Left cardiac atrium (tissue), 4 donors: ENCODE results near the gene ULK4. TPM values are rescaled to one million over a fixed set of nuclear protein-coding genes. Genes with fewer than 3 reads are reported as not detected.
"Not testable (repeated sequence)": the region's sequence is repeated elsewhere in the genome, so short reads cannot be mapped to it uniquely, and the experiment has no call there.

Source experiments
- ATAC-seq, 2 donors: fragments of 200-7000 bp; cut with Tn5 transposase; one replicate each; pipeline ENCODE4 v1.9.1; 2020; ENCODE audit warnings: mild to moderate bottlenecking in 2 of 2, moderate library complexity in 2 of 2
- DNase-seq: peaks from one replicate; pipeline ENCODE4 v3.0.0-alpha.2; 2020
- intact Hi-C, 2 donors: fragments of 100-400 bp; cut with DNase I; formaldehyde crosslinking; loops; one replicate each; pipeline versions ENCODE4 v1.14.1 to v1.15.1; 2022 to 2023
- total RNA-seq, 2 donors: library from RNA; stranded (reverse); fragmentation: NEBNext Ultra II Directional; extraction: Animal tissue kit (Norgen Biotek cat#: 25700); gene quantifications; one replicate each; pipeline ENCODE4 v1.2.1, GENCODE V29; 2021
- donor health status: DM: no; HTN: yes; CAD: no.
- donor health status: DM: no; HTN: yes; CAD: no; lungs with severe emphysema.
- donor health status: DM: yes; HTN: yes; CAD: no.
- donor health status: Dilated cardiomyopathy.

Gene ULK4
- total RNA-seq, 2 donors from 2014 or later, result 12.7 to 13.8 TPM

GRCh38 chr3:41498847-41499246 is 463.1 kb downstream of the ULK4 start:
- no peak for ATAC-seq
- DNase-seq, result no peak
- intact Hi-C loops, result no loop called here

- DNase-seq, result no peak
- ATAC-seq, result no peak
- intact Hi-C loops, result no loop called here
These were observed 471.5 kb downstream of the ULK4 start for GRCh38 chr3:41490360-41490759.

GRCh38 chr3:41489231-41489630 is 472.7 kb downstream of the ULK4 start:
- DNase-seq (no peak), ATAC-seq (no peak)
- intact Hi-C loops, result no loop called here

GRCh38 chr3:41488501-41488900 is 473.4 kb downstream of the ULK4 start:
- intact Hi-C loops, result no loop called here
- ATAC-seq (no peak), DNase-seq (no peak)

- DNase-seq (no peak), ATAC-seq (no peak)
- intact Hi-C loops, result no loop called here
These were observed 476.4 kb downstream of the ULK4 start for GRCh38 chr3:41485484-41485883.

GRCh38 chr3:41482134-41482533 is 479.8 kb downstream of the ULK4 start:
- ATAC-seq, result no peak
- DNase-seq, result no peak
- intact Hi-C loops, result no loop called here

- no peak for DNase-seq
- ATAC-seq, result no peak
- intact Hi-C loops, result no loop called here
These were observed 483.6 kb downstream of the ULK4 start for GRCh38 chr3:41478278-41478677.

- intact Hi-C loops, result no loop called here
- DNase-seq, result no peak
- no peak for ATAC-seq
These were observed 484.4 kb downstream of the ULK4 start for GRCh38 chr3:41477399-41478014.

GRCh38 chr3:41469083-41469482 is 492.8 kb downstream of the ULK4 start:
- DNase-seq (no peak), ATAC-seq (no peak)
- intact Hi-C loops, result no loop called here

GRCh38 chr3:41467481-41467880 is 494.4 kb downstream of the ULK4 start:
- intact Hi-C loops, result no loop called here
- DNase-seq (no peak), ATAC-seq (no peak)

- no peak for DNase-seq
- intact Hi-C loops, result no loop called here
- peak in 1 of 2 donors; percentile 14 for ATAC-seq
These were observed 497.0 kb downstream of the ULK4 start for GRCh38 chr3:41464858-41465257.

GRCh38 chr3:41464401-41464800 is 497.5 kb downstream of the ULK4 start:
- no peak for DNase-seq
- intact Hi-C loops, result no loop called here
- ATAC-seq, result peak in 1 of 2 donors; percentile 89

GRCh38 chr3:41462103-41462691 is 499.7 kb downstream of the ULK4 start:
- no peak for ATAC-seq
- intact Hi-C loops, result no loop called here
- no peak for DNase-seq

- ATAC-seq (no peak), DNase-seq (no peak)
- intact Hi-C loops, result no loop called here
These were observed 501.2 kb downstream of the ULK4 start for GRCh38 chr3:41460736-41461135.

GRCh38 chr3:41457176-41457575 is 504.7 kb downstream of the ULK4 start:
- no peak for DNase-seq
- ATAC-seq, result no peak
- intact Hi-C loops, result no loop called here

- intact Hi-C loops, result no loop called here
- ATAC-seq, result no peak
- no peak for DNase-seq
These were observed 505.7 kb downstream of the ULK4 start for GRCh38 chr3:41456162-41456561.

- DNase-seq, intact Hi-C loops, ATAC-seq: not testable (repeated sequence)
These were observed 508.3 kb downstream of the ULK4 start for GRCh38 chr3:41453618-41454017.

- intact Hi-C loops, result no loop called here
- DNase-seq (no peak), ATAC-seq (no peak)
These were observed 511.3 kb downstream of the ULK4 start for GRCh38 chr3:41450416-41451231.

- no peak for ATAC-seq
- DNase-seq, result no peak
- intact Hi-C loops, result no loop called here
These were observed 513.5 kb downstream of the ULK4 start for GRCh38 chr3:41448396-41448795.

GRCh38 chr3:41447701-41448100 is 514.2 kb downstream of the ULK4 start:
- DNase-seq (no peak), ATAC-seq (no peak)
- intact Hi-C loops, result no loop called here

- ATAC-seq, intact Hi-C loops, DNase-seq: not testable (repeated sequence)
These were observed 515.6 kb downstream of the ULK4 start for GRCh38 chr3:41446316-41446715.
